ENCODE measurements around the gene BACH2. TPM values are rescaled to one million over a fixed set of nuclear protein-coding genes. Genes with fewer than 3 reads are reported as not detected.

BACH2 gene
- total and polyA plus RNA-seq, 12 donors: 0.16 to 4.7 (median 2.4) TPM

- H3K4me1 ChIP-seq: peaks cover 0 to 13% (median 0%) of the 10 kb centered on the region in 9 donors
- ATAC-seq (no peak), DNase-seq (no peak)
- TF ChIP-seq CTCF (IDR thresholded peaks at IDR 0.05): no peak
- WGBS, 2 donors: 96 to 97% methylated on average over 2 of the region's 2 CpGs
- peaks cover 0 to 31% (median 0%) of the 10 kb centered on the region in 7 donors for H3K27me3 ChIP-seq
- H3K4me3 ChIP-seq: no peak overlapping the region
- no peaks in the 10 kb centered on the region for H3K9me3 ChIP-seq
- H3K36me3 ChIP-seq: no peaks in the 10 kb centered on the region
- no peak overlapping the region for H3K27ac ChIP-seq
- intact Hi-C loops (cut with DNase I): loop anchor here in 2 of 10 donors (10.0 kb wide), 2 partner anchors 172 to 182 kb away; no protein-coding TSS in a partner anchor
Observed at GRCh38 chr6:90302320-90302719, 5.7 kb upstream of the BACH2 start.

- no peak overlapping the region for H3K27ac ChIP-seq
- ATAC-seq (no peak), DNase-seq (no peak)
- WGBS, 2 donors: 81 to 90% methylated on average over 1 of the region's 1 CpG
- no peaks in the 10 kb centered on the region for H3K9me3 ChIP-seq
- no peak for TF ChIP-seq CTCF (IDR thresholded peaks at IDR 0.05)
- H3K4me3 ChIP-seq: no peak overlapping the region
- H3K4me1 ChIP-seq: peaks cover 0 to 16% (median 0%) of the 10 kb centered on the region in 9 donors
- peaks cover 0 to 36% (median 0%) of the 10 kb centered on the region in 7 donors for H3K27me3 ChIP-seq
- H3K36me3 ChIP-seq: no peaks in the 10 kb centered on the region
- intact Hi-C loops (cut with DNase I): loop anchor here in 2 of 10 donors (10.0 kb wide), 2 partner anchors 173 to 183 kb away; no protein-coding TSS in a partner anchor
Observed at GRCh38 chr6:90301816-90302215, 5.2 kb upstream of the BACH2 start.

- Histone ChIP-seq H3K4me3 (no peak overlapping the region), H3K36me3 (no peaks in the 10 kb centered on the region), H3K9me3 (no peaks in the 10 kb centered on the region), H3K27ac (peak overlapping the region in 2 of 10 donors; percentile 86), H3K4me1 (peaks cover 0 to 29% (median 14%) of the 10 kb centered on the region in 9 donors), H3K27me3 (peaks cover 0 to 59% (median 0%) of the 10 kb centered on the region in 7 donors)
- no peak for ATAC-seq
- WGBS, 2 donors: 93 to 95% methylated on average over 7 of the region's 7 CpGs
- TF ChIP-seq CTCF (IDR thresholded peaks at IDR 0.05): no peak
- intact Hi-C loops (cut with DNase I): loop anchor here in 9 of 10 donors (5.0 to 10.0 kb wide), 14 partner anchors 74 to 326 kb away; no protein-coding TSS in a partner anchor
- DNase-seq: no peak
Observed at GRCh38 chr6:90298459-90299053, 1.9 kb upstream of the BACH2 start.

- Histone ChIP-seq H3K4me3 (no peak overlapping the region), H3K36me3 (no peaks in the 10 kb centered on the region), H3K4me1 (peaks cover 0 to 29% (median 14%) of the 10 kb centered on the region in 9 donors), H3K27me3 (peaks cover 0 to 59% (median 0%) of the 10 kb centered on the region in 7 donors), H3K27ac (peak overlapping the region in 5 of 10 donors; percentile 75 to 92 (median 86)), H3K9me3 (no peaks in the 10 kb centered on the region)
- WGBS, 2 donors: 68 to 69% methylated on average over 9 of the region's 9 CpGs
- TF ChIP-seq CTCF (IDR thresholded peaks at IDR 0.05): no peak
- DNase-seq (no peak), ATAC-seq (no peak)
- intact Hi-C loops (cut with DNase I): loop anchor here (2.0 to 10.0 kb wide), 16 partner anchors 73 to 329 kb away; no protein-coding TSS in a partner anchor
Observed at GRCh38 chr6:90297867-90298381, 1.3 kb upstream of the BACH2 start.

Measured in heart right ventricle (tissue), 16 donors.